H9 (cell line): ENCODE measurements around the gene ARID1B. TPM values are rescaled to one million over a fixed set of nuclear protein-coding genes. Genes with fewer than 3 reads are reported as not detected.

Experiments
- DNase-seq: peaks from one replicate; pipeline ENCODE4 v3.0.0-alpha.2; 2017
- H2AFZ ChIP-seq: one replicate; pipeline ENCODE4 v1.6.1; 2013; ENCODE audit warnings: mild to moderate bottlenecking, low read length, control low read depth, moderate library complexity
- H2AK5ac ChIP-seq: 2 replicates; pipeline ENCODE4 v1.6.1; 2013; ENCODE audit warnings: low read length, control low read depth, mixed read lengths; ENCODE audit not compliant: insufficient read length
- H2BK120ac ChIP-seq: one replicate; pipeline ENCODE4 v1.6.1; 2013; ENCODE audit warnings: low read depth, mild to moderate bottlenecking, low read length, control low read depth, inconsistent platforms; ENCODE audit not compliant: poor library complexity, severe bottlenecking
- H2BK12ac ChIP-seq: 2 replicates; pipeline ENCODE4 v1.6.1; 2013; ENCODE audit warnings: low read length, control low read depth, mixed read lengths, low read depth; ENCODE audit not compliant: insufficient read length
- H2BK15ac ChIP-seq: 2 replicates; pipeline ENCODE4 v1.6.1; 2013; ENCODE audit warnings: low read depth, low read length, control low read depth
- H2BK20ac ChIP-seq: one replicate; pipeline ENCODE4 v1.6.1; 2013; ENCODE audit warnings: low read depth, mild to moderate bottlenecking, low read length, control low read depth, inconsistent platforms; ENCODE audit not compliant: poor library complexity, severe bottlenecking
- H2BK5ac ChIP-seq: 2 replicates; pipeline ENCODE4 v1.6.1; 2013; ENCODE audit warnings: low read length, control low read depth, mixed read lengths; ENCODE audit not compliant: insufficient read length
- H3K14ac ChIP-seq: 2 replicates; pipeline ENCODE4 v1.6.1; 2013; ENCODE audit warnings: low read length, control low read depth; ENCODE audit not compliant: insufficient read depth
- H3K18ac ChIP-seq: 2 replicates; pipeline ENCODE4 v1.6.1; 2013; ENCODE audit warnings: low read depth, mild to moderate bottlenecking, mixed read lengths, low read length, control low read depth; ENCODE audit not compliant: insufficient read length
- H3K23ac ChIP-seq: 2 replicates; pipeline ENCODE4 v1.6.1; 2013; ENCODE audit warnings: low read length, control low read depth, mixed read lengths, low read depth; ENCODE audit not compliant: insufficient read length
- H3K23me2 ChIP-seq: 2 replicates; pipeline ENCODE4 v1.6.1; 2013; ENCODE audit warnings: low read depth, mild to moderate bottlenecking, mixed read lengths, low read length, control low read depth; ENCODE audit not compliant: insufficient read length, poor library complexity, severe bottlenecking
- H3K27ac ChIP-seq: 2 replicates; pipeline ENCODE4 v1.5.1; 2013; ENCODE audit warnings: low read length, control low read depth, mixed read lengths, low read depth; ENCODE audit not compliant: insufficient read length
- H3K27me3 ChIP-seq: 2 replicates; pipeline ENCODE4 v1.6.1; 2013; ENCODE audit warnings: low read length, control low read depth, inconsistent platforms; ENCODE audit not compliant: insufficient read depth
- H3K4ac ChIP-seq: 2 replicates; pipeline ENCODE4 v1.6.1; 2013; ENCODE audit warnings: low read depth, mild to moderate bottlenecking, control low read depth, inconsistent platforms, low read length, moderate library complexity
- H3K4me1 ChIP-seq: 2 replicates; pipeline ENCODE4 v1.6.1; 2013; ENCODE audit warnings: low read length, control low read depth, inconsistent platforms; ENCODE audit not compliant: insufficient read depth
- H3K4me2 ChIP-seq: 2 replicates; pipeline ENCODE4 v1.6.1; 2013; ENCODE audit warnings: low read length, control low read depth, mixed read lengths; ENCODE audit not compliant: insufficient read length, insufficient read depth
- H3K56ac ChIP-seq: 2 replicates; pipeline ENCODE4 v1.6.1; 2013; ENCODE audit warnings: low read depth, mild to moderate bottlenecking, mixed read lengths, low read length, control low read depth; ENCODE audit not compliant: insufficient read length
- H3K79me1 ChIP-seq: 2 replicates; pipeline ENCODE4 v1.6.1; 2013; ENCODE audit warnings: low read depth, mild to moderate bottlenecking, moderate library complexity, low read length, control low read depth, inconsistent platforms; ENCODE audit not compliant: insufficient read depth, poor library complexity, severe bottlenecking
- H3K79me2 ChIP-seq: 2 replicates; pipeline ENCODE4 v1.6.1; 2013; ENCODE audit warnings: low read length, control low read depth, inconsistent platforms; ENCODE audit not compliant: insufficient read depth
- H3K9ac ChIP-seq: 2 replicates; pipeline ENCODE4 v1.6.1; 2013; ENCODE audit warnings: low read length, control low read depth, mixed read lengths; ENCODE audit not compliant: insufficient read length; ENCODE audit errors: extremely low read depth
- H3K9me3 ChIP-seq: one replicate; pipeline ENCODE4 v1.6.1; 2013; ENCODE audit warnings: low read depth, low read length, inconsistent platforms; ENCODE audit not compliant: control insufficient read depth
- H3T11ph ChIP-seq: one replicate; pipeline ENCODE4 v1.6.1; 2013; ENCODE audit warnings: mild to moderate bottlenecking, low read length, control low read depth, inconsistent platforms
- H4K20me1 ChIP-seq: one replicate; pipeline ENCODE4 v1.6.1; 2013; ENCODE audit not compliant: control insufficient read depth, insufficient read length, insufficient read depth
- H4K5ac ChIP-seq: 2 replicates; pipeline ENCODE4 v1.6.1; 2013; ENCODE audit warnings: low read depth, mild to moderate bottlenecking, mixed read lengths, low read length, control low read depth; ENCODE audit not compliant: insufficient read length
- H4K8ac ChIP-seq: replicated peaks from 2 replicates; pipeline ENCODE4 v1.6.1; 2013; ENCODE audit warnings: low read length, control low read depth, mixed read lengths, low read depth; ENCODE audit not compliant: insufficient read length
- H4K91ac ChIP-seq: 2 replicates; pipeline ENCODE4 v1.6.1; 2013; ENCODE audit warnings: low read depth, mild to moderate bottlenecking, moderate library complexity, mixed read lengths, low read length, control low read depth; ENCODE audit not compliant: insufficient read length
- H3K27ac Mint-ChIP-seq, 3 experiments: 2 replicates in 2 of 3; 3 replicates in 1 of 3; pipeline ENCODE4 v1.8.0; 2020 to 2021; ENCODE audit warnings: mixed read lengths in 3 of 3, mild to moderate bottlenecking in 1 of 3, moderate library complexity in 1 of 3
- H3K27me3 Mint-ChIP-seq: 2 replicates; pipeline ENCODE4 v1.8.0; 2021; ENCODE audit warnings: low read depth, mild to moderate bottlenecking, moderate library complexity, mixed read lengths
- H3K36me3 Mint-ChIP-seq, 3 experiments: 2 replicates in 2 of 3; 3 replicates in 1 of 3; pipeline ENCODE4 v1.8.0; 2020 to 2021; ENCODE audit warnings: low read depth in 3 of 3, mixed read lengths in 3 of 3; ENCODE audit not compliant: insufficient read depth in 1 of 3
- H3K4me1 Mint-ChIP-seq, 2 experiments: 2 replicates each; pipeline ENCODE4 v1.8.0; 2020; ENCODE audit warnings: mixed read lengths in 2 of 2
- H3K4me3 Mint-ChIP-seq, 2 experiments: 2 replicates in 1 of 2; 3 replicates in 1 of 2; pipeline ENCODE4 v1.8.0; 2020 to 2021; ENCODE audit warnings: mild to moderate bottlenecking in 2 of 2, mixed read lengths in 2 of 2, moderate library complexity in 1 of 2
- H3K9me3 Mint-ChIP-seq, 2 experiments: 2 replicates in 1 of 2; 3 replicates in 1 of 2; pipeline ENCODE4 v1.8.0; 2020; ENCODE audit warnings: mild to moderate bottlenecking in 2 of 2, mixed read lengths in 2 of 2, moderate library complexity in 1 of 2
- CTCF ChIP-seq: fragments of 200-600 bp; sonication (generic); conservative IDR thresholded peaks from 3 replicates; pipeline ENCODE4 v1.8.0; 2021; ENCODE audit warnings: antibody characterized with exemption, mild to moderate bottlenecking
- WGBS: extraction: QIAGEN DNeasy Blood & Tissue Kit; methylation state at CpG from one replicate; pipeline ENCODE4 v1.1.7; 2013; ENCODE audit warnings: missing lambda C conversion rate, low lambda C conversion rate, mixed read lengths; ENCODE audit not compliant: insufficient read length; ENCODE audit errors: extremely low coverage; 5-methylcytosine and 5-hydroxymethylcytosine counted together
- total RNA-seq: library from RNA; stranded (reverse); gene quantifications from 2 replicates; pipeline ENCODE4 v1.2.1, GENCODE V29; 2021

The ARID1B gene
- total RNA-seq, 1 experiment from 2014 or later, result 88.2 TPM

GRCh38 chr6:156870924-156871539, 93.9 kb downstream of the ARID1B start:
- H3T11ph ChIP-seq, result no peak overlapping the region
- peaks cover 70 to 72% of the 10 kb centered on the region in 2 experiments for H3K4me1 Mint-ChIP-seq
- no peak overlapping the region for H2BK12ac ChIP-seq
- H3K14ac ChIP-seq, result no peak overlapping the region
- H4K20me1 ChIP-seq, result no peaks in the 10 kb centered on the region
- no peaks in the 10 kb centered on the region for H3K9me3 ChIP-seq
- no peak overlapping the region for H2BK20ac ChIP-seq
- TF ChIP-seq CTCF, result no peak
- peaks cover 18% of the 10 kb centered on the region for H3K79me1 ChIP-seq
- WGBS, result no CpG with 5 or more reads among the region's 5 CpGs
- peaks cover 21% of the 10 kb centered on the region; the same call in 1 of the 2 replicates for H3K79me2 ChIP-seq
- no peak overlapping the region for H2BK120ac ChIP-seq
- no peak overlapping the region for H3K4me2 ChIP-seq
- no peaks in the 10 kb centered on the region; a peak in 1 of 7 replicates for H3K36me3 Mint-ChIP-seq
- no peak overlapping the region for H3K56ac ChIP-seq
- no peak overlapping the region for H3K9ac ChIP-seq
- H3K27me3 Mint-ChIP-seq, result no peaks in the 10 kb centered on the region
- H4K8ac ChIP-seq, result no peak overlapping the region
- no peak overlapping the region for H4K91ac ChIP-seq
- H3K9me3 Mint-ChIP-seq, result no peaks in the 10 kb centered on the region
- no peak overlapping the region for H3K4ac ChIP-seq
- no peak overlapping the region for H3K27ac Mint-ChIP-seq
- no peak overlapping the region for H4K5ac ChIP-seq
- H3K18ac ChIP-seq, result no peak overlapping the region
- no peak overlapping the region for H2BK15ac ChIP-seq
- no peak overlapping the region for H2AFZ ChIP-seq
- H3K27me3 ChIP-seq, result no peaks in the 10 kb centered on the region
- no peak overlapping the region for H3K4me3 Mint-ChIP-seq
- peaks cover 5% of the 10 kb centered on the region; the same call in 1 of the 2 replicates for H3K4me1 ChIP-seq
- H3K27ac ChIP-seq, result no peak overlapping the region
- no peak overlapping the region for H3K23ac ChIP-seq
- no peak overlapping the region for H2AK5ac ChIP-seq
- no peak overlapping the region for H2BK5ac ChIP-seq
- H3K23me2 ChIP-seq, result no peaks in the 10 kb centered on the region
- no peak for DNase-seq
